CD4-positive, alpha-beta memory T cell (primary cell): ENCODE measurements around the gene UNCX. TPM values are rescaled to one million over a fixed set of nuclear protein-coding genes. Genes with fewer than 3 reads are reported as not detected.

ENCODE experiments used
- CTCF ChIA-PET: fragments of 350-600 bp; sonication (Branson Sonifier 250); formaldehyde crosslinking; loops from one replicate; lab custom pipeline; 2021; ENCODE audit warnings: inconsistent platforms; ENCODE audit not compliant: partially characterized antibody; lab: Charles Lee
- POLR2A ChIA-PET: fragments of 350-600 bp; sonication (Branson Sonifier 250); formaldehyde crosslinking; loops from one replicate; lab custom pipeline; 2021; ENCODE audit not compliant: partially characterized antibody; lab: Charles Lee
- DNase-seq, 5 donors: peaks; one replicate each; pipeline versions ENCODE4 v3.0.0 to v3.0.0-alpha.2; 2020 to 2022; ENCODE audit warnings: mixed read lengths in 1 of 5
- H3K27ac ChIP-seq: one replicate; pipeline ENCODE4 v1.7.0; 2013; ENCODE audit warnings: low read depth, low read length
- H3K27me3 ChIP-seq: 2 replicates; pipeline ENCODE4 v1.7.0; 2013; ENCODE audit warnings: mild to moderate bottlenecking, low read length, moderate library complexity; ENCODE audit not compliant: insufficient read depth
- H3K36me3 ChIP-seq: 2 replicates; pipeline ENCODE4 v1.7.0; 2013; ENCODE audit warnings: mild to moderate bottlenecking, low read length, moderate library complexity; ENCODE audit not compliant: insufficient read depth
- H3K4me1 ChIP-seq: 2 replicates; pipeline ENCODE4 v1.7.0; 2013; ENCODE audit warnings: mild to moderate bottlenecking, low read length, moderate library complexity; ENCODE audit not compliant: insufficient read depth
- H3K4me3 ChIP-seq, 2 donors: one replicate each; pipeline ENCODE4 v1.7.0; 2013; ENCODE audit warnings: low read length in 2 of 2, mild to moderate bottlenecking in 1 of 2
- H3K9me3 ChIP-seq, 2 donors: one replicate each; pipeline ENCODE4 v1.7.0; 2013; ENCODE audit warnings: low read length in 2 of 2, control low read depth in 1 of 2; ENCODE audit not compliant: control insufficient read depth in 1 of 2
- H3K27ac Mint-ChIP-seq, 7 donors: one replicate each; pipeline ENCODE4 v1.8.0; 2020 to 2021; ENCODE audit warnings: mixed read lengths in 7 of 7, mild to moderate bottlenecking in 6 of 7, inconsistent platforms in 3 of 7, moderate library complexity in 3 of 7
- H3K27me3 Mint-ChIP-seq, 2 donors: one replicate each; pipeline ENCODE4 v1.8.0; 2020 to 2021; ENCODE audit warnings: mixed read lengths in 2 of 2
- H3K36me3 Mint-ChIP-seq, 2 donors: one replicate each; pipeline ENCODE4 v1.8.0; 2020 to 2021; ENCODE audit warnings: mixed read lengths in 2 of 2, inconsistent platforms in 1 of 2, mild to moderate bottlenecking in 1 of 2
- H3K4me1 Mint-ChIP-seq, 4 donors: one replicate each; pipeline ENCODE4 v1.8.0; 2020 to 2021; ENCODE audit warnings: mixed read lengths in 4 of 4, mild to moderate bottlenecking in 1 of 4
- H3K4me3 Mint-ChIP-seq, 8 donors: one replicate each; pipeline ENCODE4 v1.8.0; 2020 to 2021; ENCODE audit warnings: mixed read lengths in 8 of 8, mild to moderate bottlenecking in 7 of 8, moderate library complexity in 6 of 8, inconsistent platforms in 3 of 8
- H3K9me3 Mint-ChIP-seq, 8 donors: one replicate each; pipeline ENCODE4 v1.8.0; 2020 to 2021; ENCODE audit warnings: mixed read lengths in 8 of 8, mild to moderate bottlenecking in 5 of 8, inconsistent platforms in 3 of 8, moderate library complexity in 1 of 8
- intact Hi-C: fragments of 100-400 bp; cut with micrococcal nuclease; formaldehyde crosslinking; loops from one replicate; pipeline ENCODE4 v1.15.1; 2023
- polyA plus RNA-seq, 2 donors: library from polyadenylated mRNA; unstranded; fragments of 300-500 nt; fragmentation: Illumina TruSeq; gene quantifications; one replicate each; pipeline ENCODE4 v1.2.3, GENCODE V29; 2021
- total RNA-seq, 2 experiments: library from RNA; stranded (reverse); gene quantifications; one replicate each; pipeline ENCODE4 v1.2.3, GENCODE V29; 2021

The UNCX gene
- total and polyA plus RNA-seq, 4 experiments from 2014 or later: not detected

DNA sequence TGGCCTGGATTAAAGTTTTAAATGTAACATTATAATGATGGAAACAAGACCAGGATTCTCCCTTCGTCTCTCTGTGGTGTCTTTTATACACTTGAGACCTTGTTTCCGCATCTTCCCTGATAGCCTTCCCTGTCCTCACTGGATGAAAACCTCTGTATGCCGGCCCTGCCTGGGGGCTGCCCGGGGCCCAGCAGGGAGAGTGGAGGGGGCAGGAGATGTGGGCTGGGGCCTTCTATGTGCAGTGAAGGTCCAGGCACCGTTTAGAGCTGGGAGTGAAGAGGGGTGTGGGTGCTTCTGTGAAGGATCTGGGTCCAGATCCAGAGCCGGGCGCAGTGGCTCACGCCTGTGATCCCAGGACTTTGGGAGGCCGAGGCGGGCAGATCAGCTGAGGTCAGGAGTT lies 50.7 kb downstream of the UNCX start:
- H3K27ac Mint-ChIP-seq: no peak overlapping the region
- Histone ChIP-seq H3K4me1 (no peaks in the 10 kb centered on the region), H3K9me3 (no peaks in the 10 kb centered on the region), H3K27ac (no peak overlapping the region), H3K4me3 (no peak overlapping the region), H3K27me3 (no peaks in the 10 kb centered on the region), H3K36me3 (no peaks in the 10 kb centered on the region)
- ChIA-PET CTCF (no interaction called here), POLR2A (no interaction called here)
- H3K36me3 Mint-ChIP-seq: peaks cover 0 to 4% of the 10 kb centered on the region in 2 donors
- intact Hi-C loops: no loop called here
- no peak for DNase-seq
- peaks cover 0 to 10% (median 0%) of the 10 kb centered on the region in 8 donors for H3K9me3 Mint-ChIP-seq
- H3K27me3 Mint-ChIP-seq: peaks cover 5 to 9% of the 10 kb centered on the region in 2 donors
- H3K4me1 Mint-ChIP-seq: no peaks in the 10 kb centered on the region
- no peak overlapping the region for H3K4me3 Mint-ChIP-seq

DNA sequence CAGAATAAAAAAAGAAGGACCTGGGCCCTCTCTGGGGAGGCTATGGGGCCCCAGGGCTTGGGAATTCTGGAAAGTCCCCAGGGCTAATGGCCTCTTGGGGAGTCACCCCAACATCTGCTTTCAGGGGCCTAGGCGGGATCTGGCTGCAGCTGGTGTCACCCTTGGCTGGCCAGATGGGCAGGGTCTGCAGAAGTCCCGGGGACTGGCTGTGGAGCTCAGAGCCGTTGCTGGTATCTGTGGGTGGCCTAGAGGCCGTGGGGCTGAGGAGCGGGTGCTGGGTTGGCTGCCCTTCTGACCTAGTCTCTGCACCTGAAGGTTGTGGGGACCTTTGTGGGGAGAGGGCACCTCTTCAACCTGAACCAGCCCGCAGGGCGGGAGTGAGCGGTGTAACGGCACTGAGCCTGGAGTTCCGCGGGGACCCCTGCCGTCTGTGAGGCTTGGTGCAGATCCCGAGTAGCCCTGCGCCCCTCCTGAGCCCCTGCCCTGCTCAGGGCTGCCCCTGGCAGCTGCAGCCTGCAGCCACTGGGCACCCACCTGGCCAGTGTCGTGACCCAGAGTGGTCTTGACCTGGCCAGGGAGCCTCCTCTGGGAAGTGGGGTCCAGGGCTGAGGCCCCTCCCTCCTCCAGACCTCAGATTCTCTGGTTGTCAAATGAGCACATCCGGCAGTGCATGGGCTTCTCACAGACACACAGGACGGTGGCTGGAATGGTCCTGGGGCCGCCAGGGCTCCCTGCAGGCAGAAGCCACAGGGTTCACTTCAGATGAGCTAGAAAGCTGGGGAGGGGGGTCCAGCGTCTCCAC lies 51.5 kb downstream of the UNCX start:
- peaks cover 0 to 6% (median 0%) of the 10 kb centered on the region in 8 donors for H3K9me3 Mint-ChIP-seq

DNA sequence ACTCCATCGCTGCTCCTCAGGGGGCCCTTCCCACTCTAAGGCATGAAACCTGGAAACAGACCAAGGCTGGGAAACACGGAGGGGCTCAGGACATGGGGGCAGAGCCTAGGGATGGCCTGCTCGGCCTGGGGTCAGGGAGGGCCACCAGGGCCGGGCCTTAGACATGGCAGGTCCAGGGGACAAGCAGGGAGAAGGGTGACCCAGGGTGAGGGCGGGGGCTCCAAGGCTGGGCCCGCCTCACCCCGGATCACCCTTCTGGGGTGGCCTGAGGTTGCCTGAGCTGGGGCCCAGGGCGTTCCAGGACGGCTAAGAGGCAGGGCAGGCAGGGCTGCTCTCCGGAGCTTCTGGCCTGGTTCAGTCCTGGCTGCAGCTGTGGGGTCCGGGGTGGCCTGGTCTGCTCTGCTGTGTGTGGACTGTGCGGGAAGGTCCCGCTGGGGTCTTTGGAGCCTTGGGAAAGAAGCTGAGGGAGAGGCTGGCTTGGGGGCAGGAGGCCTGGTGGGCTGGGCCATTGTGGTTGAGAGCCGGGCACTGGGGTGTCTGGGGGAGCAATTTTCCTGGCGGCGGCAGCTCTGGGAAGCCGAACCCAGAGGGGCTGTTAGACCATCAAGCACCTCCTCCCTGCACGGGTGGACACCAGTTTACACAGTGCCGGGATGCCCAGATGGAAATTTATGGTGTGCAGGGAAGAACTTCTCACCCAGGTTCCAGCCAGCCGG lies 52.2 kb downstream of the UNCX start:
- H3K27me3 ChIP-seq: no peaks in the 10 kb centered on the region
- no peak overlapping the region for H3K4me3 ChIP-seq
- no peak overlapping the region for H3K27ac ChIP-seq
- peaks cover 0 to 4% (median under 1%) of the 10 kb centered on the region in 4 donors for H3K4me1 Mint-ChIP-seq
- no peaks in the 10 kb centered on the region for H3K36me3 ChIP-seq
- no peak overlapping the region for H3K4me3 Mint-ChIP-seq
- DNase-seq: no peak
- peaks cover 0 to 5% (median 0%) of the 10 kb centered on the region in 8 donors for H3K9me3 Mint-ChIP-seq
- intact Hi-C loops: no loop called here
- H3K9me3 ChIP-seq: no peaks in the 10 kb centered on the region
- CTCF ChIA-PET: no interaction called here
- H3K27ac Mint-ChIP-seq: no peak overlapping the region
- H3K4me1 ChIP-seq: peaks cover 3% of the 10 kb centered on the region
- H3K27me3 Mint-ChIP-seq: peaks cover 4 to 6% of the 10 kb centered on the region in 2 donors
- no peaks in the 10 kb centered on the region for H3K36me3 Mint-ChIP-seq
- POLR2A ChIA-PET: no interaction called here

More for the DNA sequence above, 51.5 kb downstream of the UNCX start:
- no peak for DNase-seq
- Mint-ChIP-seq H3K36me3 (no peaks in the 10 kb centered on the region), H3K27me3 (peaks cover 4 to 5% of the 10 kb centered on the region in 2 donors), H3K4me1 (no peaks in the 10 kb centered on the region), H3K27ac (no peak overlapping the region), H3K4me3 (no peak overlapping the region)
- no peaks in the 10 kb centered on the region for H3K36me3 ChIP-seq
- ChIA-PET CTCF (no interaction called here), POLR2A (no interaction called here)
- no peak overlapping the region for H3K4me3 ChIP-seq
- H3K4me1 ChIP-seq: no peaks in the 10 kb centered on the region
- H3K9me3 ChIP-seq: no peaks in the 10 kb centered on the region
- H3K27ac ChIP-seq: no peak overlapping the region
- intact Hi-C loops: no loop called here
- H3K27me3 ChIP-seq: no peaks in the 10 kb centered on the region

GRCh38 chr7:1285556-1286301 lies 53.1 kb downstream of the UNCX start:
- Histone ChIP-seq H3K27ac (no peak overlapping the region), H3K27me3 (no peaks in the 10 kb centered on the region), H3K9me3 (no peaks in the 10 kb centered on the region), H3K4me3 (no peak overlapping the region), H3K36me3 (no peaks in the 10 kb centered on the region), H3K4me1 (peaks cover 9% of the 10 kb centered on the region)
- Mint-ChIP-seq H3K9me3 (no peaks in the 10 kb centered on the region), H3K27me3 (peaks cover 4 to 6% of the 10 kb centered on the region in 2 donors), H3K4me1 (peaks cover 0 to 11% (median 6%) of the 10 kb centered on the region in 4 donors), H3K36me3 (no peaks in the 10 kb centered on the region), H3K4me3 (no peak overlapping the region), H3K27ac (no peak overlapping the region)
- intact Hi-C loops: no loop called here
- DNase-seq: no peak
- ChIA-PET CTCF (no interaction called here), POLR2A (no interaction called here)

Other genes with a start within 250 kb of the UNCX start
- not detected for gene CYP2W1, start 249.7 kb upstream of the UNCX start, total RNA-seq
- gene CYP2W1, start 249.7 kb upstream of the UNCX start, polyA plus RNA-seq: not detected
- 10 to 100 TPM in 1 of 2 experiments, 1 to 10 TPM in 1; 8.8 to 10.1 TPM for gene GPR146, start 188.3 kb upstream of the UNCX start, total RNA-seq
- 10 to 100 TPM; 10.0 to 22.2 TPM for gene GPR146, start 188.3 kb upstream of the UNCX start, polyA plus RNA-seq
- gene GPER1, start 144.8 kb upstream of the UNCX start, total RNA-seq: not detected
- not detected for gene GPER1, start 144.8 kb upstream of the UNCX start, polyA plus RNA-seq
- 10 to 100 TPM; 30.9 to 32.4 TPM for gene ZFAND2A, start 72.7 kb upstream of the UNCX start, total RNA-seq
- gene ZFAND2A, start 72.7 kb upstream of the UNCX start, polyA plus RNA-seq: 10 to 100 TPM; 41.8 to 60.7 TPM
- 1 to 10 TPM; 2.6 to 3.3 TPM for gene MICALL2, start 226.6 kb downstream of the UNCX start, total RNA-seq
- under 1 TPM in 1 of 2 donors, not detected in 1; 0.44 TPM for gene MICALL2, start 226.6 kb downstream of the UNCX start, polyA plus RNA-seq